Body of pancreas (tissue), 4 donors: ENCODE measurements around the gene ZMYND10.

ENCODE experiments used
- POLR2A ChIP-seq, 3 donors: fragments of 450-650 bp; IDR thresholded peaks; one replicate each; pipeline ENCODE4 v1.6.1; 2016; ENCODE audit warnings: antibody characterized with exemption in 3 of 3, mild to moderate bottlenecking in 2 of 3
- TF ChIP-seq, protein P1 (sequence below), 7 experiments: fragments of 450-650 bp in 4 of 7; fragments of 200-600 bp in 3 of 7; sonication (generic) in 3 of 7; IDR thresholded peaks; one replicate each; pipeline ENCODE4 v1.5.1; 2016 to 2019; ENCODE audit warnings: antibody characterized with exemption in 7 of 7

DNA sequence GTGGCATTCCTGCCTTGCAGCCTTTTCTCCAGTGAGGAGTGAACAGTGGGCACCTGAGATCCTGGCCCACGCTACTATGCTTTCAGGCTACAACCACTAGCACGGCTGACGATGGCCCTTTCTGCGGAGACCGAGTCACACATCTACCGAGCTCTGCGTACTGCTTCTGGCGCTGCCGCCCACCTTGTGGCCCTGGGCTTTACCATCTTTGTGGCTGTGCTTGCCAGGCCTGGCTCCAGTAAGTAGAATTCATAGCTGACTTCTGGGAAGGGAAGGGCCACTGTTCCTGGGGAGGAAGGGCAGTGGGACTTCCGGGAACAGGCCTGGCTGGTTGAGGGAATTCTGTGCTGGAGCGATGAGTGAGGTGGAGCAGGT, 5.8 kb upstream of the ZMYND10 start:
- TF ChIP-seq, protein P1, sequence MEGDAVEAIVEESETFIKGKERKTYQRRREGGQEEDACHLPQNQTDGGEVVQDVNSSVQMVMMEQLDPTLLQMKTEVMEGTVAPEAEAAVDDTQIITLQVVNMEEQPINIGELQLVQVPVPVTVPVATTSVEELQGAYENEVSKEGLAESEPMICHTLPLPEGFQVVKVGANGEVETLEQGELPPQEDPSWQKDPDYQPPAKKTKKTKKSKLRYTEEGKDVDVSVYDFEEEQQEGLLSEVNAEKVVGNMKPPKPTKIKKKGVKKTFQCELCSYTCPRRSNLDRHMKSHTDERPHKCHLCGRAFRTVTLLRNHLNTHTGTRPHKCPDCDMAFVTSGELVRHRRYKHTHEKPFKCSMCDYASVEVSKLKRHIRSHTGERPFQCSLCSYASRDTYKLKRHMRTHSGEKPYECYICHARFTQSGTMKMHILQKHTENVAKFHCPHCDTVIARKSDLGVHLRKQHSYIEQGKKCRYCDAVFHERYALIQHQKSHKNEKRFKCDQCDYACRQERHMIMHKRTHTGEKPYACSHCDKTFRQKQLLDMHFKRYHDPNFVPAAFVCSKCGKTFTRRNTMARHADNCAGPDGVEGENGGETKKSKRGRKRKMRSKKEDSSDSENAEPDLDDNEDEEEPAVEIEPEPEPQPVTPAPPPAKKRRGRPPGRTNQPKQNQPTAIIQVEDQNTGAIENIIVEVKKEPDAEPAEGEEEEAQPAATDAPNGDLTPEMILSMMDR (IDR thresholded peaks at IDR 0.05): no peak
- TF ChIP-seq POLR2A (IDR thresholded peaks at IDR 0.05): no peak
